Right kidney (tissue), 9 donors: ENCODE results near the gene TMPRSS2.

Experiments
- DNase-seq: peaks from one replicate; pipeline ENCODE4 v3.0.0-alpha.2; 2016
- long read RNA-seq, 8 donors: transcript quantifications; one replicate each; lab custom pipeline, GENCODE V29; 2026

TMPRSS2 gene
- long read RNA-seq, donor 1, transcript TMPRSS2-201 (14 exons, 3,205 nt), result major isoform, 5 of 10 reads
- long read RNA-seq, donor 1, partial matches to known transcripts, result 0 of 10 reads
- long read RNA-seq, donor 1, other reads (novel, unspliced or antisense), result 0 of 10 reads
- long read RNA-seq, donor 2, result 0 reads
- long read RNA-seq, donor 3, partial matches to known transcripts, result 0 of 3 reads
- long read RNA-seq, donor 3, other reads (novel, unspliced or antisense), result 0 of 3 reads
- long read RNA-seq, donor 4, transcript TMPRSS2-201 (14 exons, 3,205 nt), result major isoform, 7 of 9 reads
- long read RNA-seq, donor 4, partial matches to known transcripts, result 0 of 9 reads
- long read RNA-seq, donor 4, other reads (novel, unspliced or antisense), result 0 of 9 reads
- long read RNA-seq, donor 5, partial matches to known transcripts, result 0 of 6 reads
- long read RNA-seq, donor 5, other reads (novel, unspliced or antisense), result 0 of 6 reads
- long read RNA-seq, donor 6, transcript TMPRSS2-201 (14 exons, 3,205 nt), result major isoform, 5 of 8 reads
- long read RNA-seq, donor 6, partial matches to known transcripts, result 0 of 8 reads
- long read RNA-seq, donor 6, other reads (novel, unspliced or antisense), result 0 of 8 reads
- long read RNA-seq, donor 7, partial matches to known transcripts, result 0 of 5 reads
- long read RNA-seq, donor 7, other reads (novel, unspliced or antisense), result 0 of 5 reads
- long read RNA-seq, donor 8, transcript TMPRSS2-209 (2 exons, 633 nt), result major isoform, 5 of 24 reads
- long read RNA-seq, donor 8, partial matches to known transcripts, result 14 of 24 reads
- long read RNA-seq, donor 8, other reads (novel, unspliced or antisense), result 0 of 24 reads

DNA sequence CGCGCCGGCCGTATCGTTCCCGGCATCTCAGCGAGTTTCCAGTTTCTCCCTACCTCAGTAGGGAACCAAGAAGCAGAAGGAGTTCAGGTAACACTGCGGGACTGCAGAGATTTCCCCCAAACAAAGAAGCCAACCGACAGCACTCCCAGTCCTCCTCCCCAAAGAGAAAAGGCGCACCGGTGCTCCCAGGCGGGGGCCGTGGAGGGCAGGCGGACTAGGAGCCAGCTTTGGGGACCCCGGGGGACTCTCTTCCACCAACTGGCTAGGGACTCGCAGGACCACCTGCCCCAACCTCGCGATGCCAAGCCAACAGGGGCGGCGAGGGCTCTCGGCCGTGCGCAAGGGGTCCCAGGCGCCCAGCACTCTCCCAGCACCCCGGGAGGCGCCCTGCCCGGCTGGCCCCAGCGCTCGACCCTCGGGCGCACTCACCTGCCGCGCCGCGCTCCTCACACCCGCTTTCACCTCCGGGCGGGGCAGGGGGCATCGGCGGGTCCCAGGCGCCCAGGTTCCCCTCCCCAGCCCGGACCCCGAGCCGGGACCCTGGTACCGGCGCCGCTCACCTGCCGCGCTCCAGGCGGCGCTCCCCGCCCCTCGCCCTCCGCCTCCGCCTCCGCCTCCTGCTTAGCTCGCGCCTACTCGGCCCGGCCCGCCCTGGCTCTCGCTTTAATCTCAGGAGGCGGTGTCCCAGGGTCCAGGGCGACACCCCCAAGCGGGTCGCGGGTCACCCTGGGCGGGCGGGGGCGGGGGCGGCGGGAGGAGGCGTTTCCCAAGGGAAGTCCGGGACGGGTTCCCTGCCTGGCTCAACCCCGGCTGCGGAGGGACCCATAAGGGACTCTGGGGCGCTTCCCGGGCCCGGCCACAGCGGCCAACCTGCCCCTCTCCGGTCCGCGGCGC lies at the start of gene TMPRSS2:
TSS of gene TMPRSS2 (minus strand) at position 638 of the 894 bp plus-strand sequence. CDS start 10,025 bp downstream, outside the sequence.
- peak; percentile 77 for DNase-seq

DNA sequence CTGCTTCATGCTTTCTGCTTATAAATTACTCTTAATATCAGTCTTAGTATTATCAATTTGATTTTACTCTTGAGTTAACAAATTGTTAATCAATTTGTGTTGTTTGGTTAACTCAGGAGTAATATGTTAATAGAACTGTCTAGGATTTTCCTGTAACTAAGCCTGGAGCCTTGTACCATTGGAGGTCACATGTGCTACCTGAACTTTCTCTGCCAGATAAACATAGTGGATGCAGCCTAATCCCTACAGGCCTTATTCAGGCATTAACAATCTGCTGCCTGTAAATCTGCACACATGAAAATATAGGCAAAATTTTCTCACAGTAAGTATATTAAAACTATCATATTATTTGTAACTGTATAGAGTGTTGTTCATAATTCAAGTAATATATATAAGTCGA lies 47.1 kb upstream of the TMPRSS2 start:
- no peak for DNase-seq

DNA sequence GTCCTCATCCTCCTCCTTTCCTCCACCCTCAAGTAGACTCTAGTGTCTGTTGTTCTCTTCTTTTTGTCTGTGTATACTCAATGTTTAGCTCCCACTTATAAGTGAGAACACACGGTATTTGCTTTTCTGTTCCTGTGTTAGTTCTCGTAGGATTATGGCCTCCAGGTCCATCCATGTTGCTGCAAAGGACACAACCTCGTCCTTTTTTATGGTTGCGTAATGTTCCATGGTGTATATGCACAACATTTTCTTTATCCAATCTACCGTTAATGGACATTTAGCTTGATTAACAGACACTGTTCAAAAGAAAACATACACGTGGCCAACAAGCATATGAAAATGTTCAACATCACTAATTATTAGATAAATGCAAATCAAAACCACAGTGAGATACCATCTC lies 44.3 kb upstream of the TMPRSS2 start:
- DNase-seq, result no peak

DNA sequence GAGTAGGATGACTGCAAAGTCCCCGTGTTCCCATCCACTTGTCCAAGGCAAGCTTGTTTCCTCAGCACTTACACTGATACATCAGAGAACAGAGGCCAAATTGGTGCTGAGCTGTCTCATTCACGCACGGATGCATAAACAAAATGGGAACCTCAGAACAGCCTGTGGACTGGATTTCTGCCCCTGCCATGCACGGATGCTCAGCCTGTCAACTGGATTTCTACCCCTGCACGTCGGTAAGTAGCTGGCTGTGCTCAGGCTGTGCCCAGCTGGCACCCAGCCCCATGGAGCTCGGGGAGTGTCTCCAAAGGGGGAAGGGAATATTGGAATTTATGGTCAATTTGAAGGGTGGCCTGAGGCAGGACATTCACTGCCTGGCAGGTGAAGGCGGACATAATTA lies 40.8 kb upstream of the TMPRSS2 start:
- no peak for DNase-seq

DNA sequence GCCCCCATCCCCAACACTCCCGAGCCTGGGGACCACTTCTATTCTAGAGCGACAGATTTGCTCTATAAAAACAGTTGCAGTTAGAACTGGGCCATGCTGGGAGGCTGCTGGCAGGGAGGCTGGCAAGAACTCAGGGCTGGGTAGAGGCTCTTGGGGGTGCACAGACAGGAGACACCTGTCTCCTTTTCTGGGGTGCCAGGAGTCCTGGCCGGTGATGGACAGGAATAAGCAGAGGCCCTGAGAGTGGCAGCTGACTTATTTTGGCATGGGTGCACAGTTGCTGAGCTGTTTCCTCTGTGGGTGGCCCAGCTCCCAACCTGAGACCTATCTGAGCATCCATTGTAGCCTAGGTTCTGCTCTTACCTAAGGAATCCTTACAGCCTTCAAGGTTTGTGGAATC lies 39.2 kb upstream of the TMPRSS2 start:
- no peak for DNase-seq

DNA sequence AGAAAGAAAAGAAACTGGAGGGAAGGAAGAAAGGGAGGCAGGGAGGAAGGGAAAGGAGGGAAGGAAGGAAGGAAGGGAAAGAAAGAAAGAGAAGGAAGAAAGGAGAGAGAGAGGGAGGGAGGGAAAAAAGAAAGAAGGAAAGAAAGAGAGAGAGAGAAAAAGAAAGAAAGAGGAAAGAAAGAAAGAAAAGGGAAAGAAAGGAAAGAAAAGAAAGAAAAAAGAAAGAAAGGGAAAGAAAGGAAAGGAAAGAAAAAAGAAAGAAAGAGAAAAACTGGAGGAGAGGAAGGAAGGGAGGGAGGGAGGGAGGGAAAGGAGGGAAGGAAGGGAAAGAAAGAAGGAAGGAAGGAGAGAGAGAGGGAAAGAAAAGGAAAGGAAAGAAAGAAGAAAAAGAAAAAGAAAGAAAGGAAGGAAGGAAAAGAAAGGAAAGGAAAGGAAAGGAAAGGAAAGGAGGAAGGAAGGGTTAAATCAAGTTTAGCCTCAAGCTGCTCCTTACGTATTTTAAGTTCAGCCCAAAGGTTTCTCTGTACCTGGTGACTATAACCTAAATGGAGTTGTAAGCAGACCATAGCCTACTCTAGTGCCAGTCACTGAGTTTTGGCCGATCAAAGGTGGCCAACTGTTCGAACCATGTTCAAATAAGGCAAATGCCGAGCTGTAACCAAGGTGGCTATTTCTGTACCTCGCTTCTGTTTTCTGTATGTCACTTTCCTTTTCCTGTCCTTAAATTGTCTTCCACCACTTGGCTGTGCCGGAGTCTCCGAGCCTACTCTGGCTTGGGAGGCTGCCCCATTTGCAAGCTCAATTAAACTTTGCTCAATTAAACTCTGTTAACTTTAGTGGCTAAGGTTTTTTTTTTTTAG lies 37.8 kb upstream of the TMPRSS2 start:
- DNase-seq, result no peak

DNA sequence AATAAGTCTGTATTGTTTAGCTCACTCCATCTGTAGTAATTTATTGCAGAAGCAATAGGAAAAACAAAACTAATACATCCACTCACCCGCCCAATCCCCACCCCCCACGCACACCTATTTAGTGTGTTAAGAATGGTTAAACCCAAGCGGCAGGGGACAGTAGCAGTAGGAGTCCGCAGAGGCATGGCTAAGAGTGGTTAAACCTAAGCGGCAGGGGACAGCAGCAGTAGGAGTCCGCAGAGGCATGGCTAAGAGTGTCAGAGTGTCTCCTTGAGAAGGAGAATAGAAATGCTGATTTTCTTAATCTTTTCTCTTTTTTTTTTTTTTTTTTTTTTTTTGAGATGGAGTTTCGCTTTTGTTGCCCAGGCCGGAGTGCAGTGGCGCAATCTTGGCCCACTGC lies 34.8 kb upstream of the TMPRSS2 start:
- DNase-seq, result no peak

DNA sequence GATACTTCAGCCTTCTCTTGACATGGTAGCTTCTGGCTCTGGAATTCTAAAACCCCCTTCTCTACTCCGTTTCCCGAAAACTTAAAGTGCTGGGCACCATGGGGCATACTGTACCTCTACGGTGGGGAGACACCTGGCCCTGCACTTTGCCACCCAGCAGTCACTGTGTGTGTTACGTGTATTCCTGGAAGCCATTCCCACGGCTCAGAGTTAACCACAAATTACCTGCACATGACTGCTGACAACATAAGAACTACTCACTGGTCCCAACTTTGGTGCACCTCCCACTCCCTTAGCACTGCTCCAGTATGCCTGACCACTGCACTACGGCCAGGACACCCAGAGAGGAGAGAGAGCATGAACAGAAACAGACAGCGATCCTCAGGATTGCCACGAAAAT lies 29.4 kb upstream of the TMPRSS2 start:
- DNase-seq, result no peak

DNA sequence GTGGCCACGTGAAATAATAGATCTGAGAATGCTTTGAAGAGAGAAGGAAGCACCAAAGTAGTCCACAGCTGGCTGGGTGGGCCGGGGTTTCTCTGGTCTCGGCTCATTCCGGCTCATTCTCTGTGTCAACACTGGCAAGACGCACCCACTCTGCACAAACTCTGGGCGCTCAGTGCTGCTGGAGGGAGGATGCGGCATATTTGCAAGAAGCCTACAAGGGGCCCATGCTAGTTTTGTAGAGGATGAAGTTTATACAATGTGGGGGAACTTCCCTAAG lies 28.8 kb upstream of the TMPRSS2 start:
- DNase-seq, result no peak

DNA sequence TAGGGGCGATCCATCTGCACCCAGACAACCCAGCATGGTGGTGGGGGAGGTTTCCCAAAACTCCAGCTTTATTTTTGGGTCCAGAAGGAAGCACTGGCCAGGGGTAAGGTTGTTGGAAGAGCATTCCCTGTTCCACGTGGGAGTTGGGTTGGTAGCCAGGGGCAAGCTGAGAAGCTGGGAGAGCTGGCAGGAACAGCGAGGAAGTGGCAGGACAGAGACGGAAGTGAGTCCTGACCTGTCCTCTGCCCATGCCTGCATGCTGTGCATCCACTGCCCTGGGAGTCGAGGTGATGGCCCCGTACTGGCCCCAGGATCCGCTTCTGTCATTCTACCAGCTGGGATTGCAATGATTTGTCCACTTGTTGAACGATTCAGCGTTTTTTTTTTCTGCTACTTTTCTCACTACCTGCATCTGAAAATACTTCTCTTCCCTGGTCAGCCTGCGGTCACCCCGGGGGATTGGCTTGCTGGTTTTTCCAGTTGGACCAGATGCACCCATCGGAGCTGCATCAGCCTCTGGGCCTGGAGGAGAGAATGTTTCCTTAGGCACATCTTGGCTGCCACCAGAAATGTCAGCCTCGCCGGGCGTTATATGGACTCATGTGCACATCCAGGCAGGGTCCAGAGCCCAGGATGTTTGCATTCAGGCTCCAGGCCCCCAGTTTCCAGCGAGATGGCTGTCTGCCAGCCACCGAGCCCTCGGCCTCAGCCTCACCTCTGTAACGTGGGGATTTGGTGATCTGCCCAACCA lies 28.3 kb upstream of the TMPRSS2 start:
- DNase-seq, result no peak

DNA sequence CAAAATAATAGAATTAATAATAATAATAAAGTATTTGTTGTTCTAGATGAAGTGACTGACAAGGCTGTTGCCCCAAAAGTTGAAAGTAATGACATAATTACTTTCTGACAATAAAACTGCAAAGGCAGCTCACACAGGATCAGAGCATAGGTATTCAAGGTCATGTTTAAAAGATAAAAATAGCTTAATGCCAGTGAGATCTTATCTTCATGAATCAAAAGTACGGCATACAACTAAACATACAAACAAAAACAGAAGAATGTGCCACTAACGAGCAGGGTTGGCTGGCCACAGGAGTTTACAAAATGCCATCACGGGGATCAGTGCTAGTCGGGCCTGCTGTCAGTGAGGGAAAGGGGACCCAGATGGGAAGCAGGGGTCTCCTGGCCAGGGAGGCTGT lies 22.4 kb upstream of the TMPRSS2 start:
- no peak for DNase-seq

DNA sequence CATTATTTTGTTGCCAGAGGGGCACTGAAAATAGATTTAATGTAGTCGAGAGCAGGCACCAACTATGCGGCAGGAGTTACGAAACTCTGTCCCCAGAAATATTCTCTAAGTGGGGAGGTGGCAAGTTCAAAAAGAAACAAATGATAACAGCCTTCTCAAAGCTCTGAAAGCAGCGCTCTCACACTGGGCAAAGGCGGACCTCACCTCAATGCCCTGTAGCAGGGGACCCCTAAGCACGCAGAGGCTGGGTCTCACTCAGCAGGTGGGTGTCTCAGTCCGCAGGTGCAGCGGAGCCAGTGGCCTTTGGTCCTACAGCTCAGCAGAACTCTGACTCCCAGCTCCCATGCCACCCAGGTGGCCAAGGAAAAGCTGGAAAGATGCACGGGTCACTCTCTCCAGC lies 21.8 kb upstream of the TMPRSS2 start:
- no peak for DNase-seq

DNA sequence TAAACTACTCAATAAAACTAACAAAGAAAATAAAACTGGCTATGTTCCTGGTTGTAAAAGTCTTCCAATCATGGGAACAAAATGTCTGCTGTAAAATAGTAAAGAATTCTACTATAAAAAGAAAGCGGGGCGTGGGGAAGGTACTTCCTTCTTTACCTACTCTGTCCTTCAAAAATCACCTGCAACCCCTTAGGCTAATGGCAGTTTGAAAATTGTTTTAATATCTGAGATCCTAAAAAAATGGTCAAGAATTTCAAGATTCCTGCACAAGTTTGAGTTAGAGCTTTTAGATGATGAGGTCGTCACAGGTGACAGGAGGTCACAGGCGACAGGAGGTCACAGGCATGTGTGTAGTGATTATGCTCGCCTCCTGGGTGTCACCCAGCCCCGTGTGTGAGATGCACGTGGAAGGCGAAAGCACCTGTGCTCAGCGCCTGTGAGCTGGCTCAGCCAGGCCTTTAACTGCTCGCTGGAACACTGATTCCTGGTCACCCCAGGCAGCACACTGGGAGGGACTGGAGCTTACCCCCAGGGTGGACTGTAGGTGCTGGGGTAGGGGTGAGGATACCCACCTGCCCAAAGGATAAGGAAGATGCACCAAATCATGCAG lies 18.6 kb upstream of the TMPRSS2 start:
- no peak for DNase-seq

DNA sequence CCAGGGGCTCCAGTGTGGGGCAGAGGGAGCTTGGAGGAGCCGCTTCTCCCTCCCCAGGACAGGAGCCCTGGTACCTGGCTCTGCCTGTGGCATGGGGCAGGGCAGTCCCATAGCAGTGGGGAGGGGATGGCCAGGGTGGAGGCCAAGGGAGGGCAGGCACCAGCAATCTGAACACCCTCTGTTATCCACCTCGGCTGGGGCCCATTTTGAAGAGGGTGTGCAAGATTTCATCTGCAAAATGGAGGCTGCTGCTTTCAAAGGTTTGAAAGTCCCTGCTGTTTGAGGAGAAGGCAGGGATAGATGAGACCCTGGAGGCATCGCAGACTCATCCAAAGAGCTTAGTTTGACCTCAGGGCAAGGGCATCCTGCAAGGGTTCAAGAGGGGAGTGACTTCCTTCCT lies 15.2 kb upstream of the TMPRSS2 start:
- DNase-seq, result no peak

DNA sequence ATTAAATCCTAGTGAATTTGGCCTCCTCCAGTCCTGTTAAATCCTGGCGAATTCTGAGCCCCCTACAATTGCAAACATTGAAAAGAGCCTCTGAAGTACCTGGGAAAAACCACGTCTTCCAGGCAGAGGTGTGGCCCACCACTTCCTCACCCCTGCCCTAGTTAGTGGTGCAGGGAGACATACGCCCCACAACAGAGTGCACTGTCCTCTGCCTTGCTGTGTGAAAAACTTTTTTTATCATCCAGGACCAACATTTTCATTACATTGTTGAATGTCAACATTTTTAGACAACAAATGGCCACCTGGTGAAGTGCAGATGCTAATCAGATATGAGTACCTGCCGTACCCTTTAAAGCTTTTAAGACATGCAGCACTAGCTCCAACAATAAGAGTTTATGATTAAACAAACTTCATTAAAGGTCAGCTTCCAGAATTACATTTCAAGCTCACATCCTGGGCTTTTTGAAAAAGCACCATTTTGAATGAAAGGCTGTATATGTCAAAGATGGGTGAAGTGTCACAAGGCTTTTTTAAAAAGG lies 13.6 kb upstream of the TMPRSS2 start:
- no peak for DNase-seq

DNA sequence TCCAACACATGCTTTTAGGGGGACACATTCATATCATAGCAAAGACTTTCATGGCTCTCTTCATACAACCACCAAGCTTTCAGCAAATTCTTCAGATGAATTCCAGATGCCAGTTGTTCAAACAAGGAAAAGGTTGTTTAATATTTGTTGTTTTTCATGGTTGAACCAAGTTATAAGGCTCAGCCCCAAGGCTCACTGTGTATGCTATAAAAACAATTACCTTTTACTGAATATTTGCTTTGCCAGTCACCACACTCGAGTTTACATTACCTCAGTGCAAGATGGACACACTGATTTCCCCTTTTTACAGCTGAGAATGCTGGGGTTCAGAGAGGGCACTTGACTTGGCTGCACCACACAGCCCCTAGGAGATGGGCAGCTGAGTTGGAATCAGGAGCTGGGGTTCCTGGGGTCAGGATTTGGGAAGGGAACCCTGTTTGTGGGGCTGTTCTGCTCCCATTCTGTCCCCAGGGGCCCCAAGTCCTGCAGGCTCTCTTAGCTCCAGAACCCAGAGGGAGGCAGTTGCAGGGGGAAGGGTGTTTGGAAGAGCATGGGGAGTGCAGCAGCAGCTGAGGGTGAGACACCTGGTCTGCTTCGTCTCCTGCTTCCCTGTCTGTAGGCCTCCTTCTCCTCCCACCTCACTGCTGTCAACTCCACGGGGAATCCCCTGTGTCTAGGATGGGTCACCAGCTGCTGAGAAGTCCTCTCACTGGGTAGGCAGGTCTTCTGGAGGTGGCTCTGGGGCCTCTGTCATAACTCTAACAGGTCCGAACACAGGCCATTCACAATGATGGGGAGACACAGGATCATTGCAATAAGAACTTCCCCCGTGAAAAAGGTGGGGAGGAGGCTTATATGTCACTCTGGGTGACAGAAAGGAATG lies 12.8 kb upstream of the TMPRSS2 start:
- no peak for DNase-seq

DNA sequence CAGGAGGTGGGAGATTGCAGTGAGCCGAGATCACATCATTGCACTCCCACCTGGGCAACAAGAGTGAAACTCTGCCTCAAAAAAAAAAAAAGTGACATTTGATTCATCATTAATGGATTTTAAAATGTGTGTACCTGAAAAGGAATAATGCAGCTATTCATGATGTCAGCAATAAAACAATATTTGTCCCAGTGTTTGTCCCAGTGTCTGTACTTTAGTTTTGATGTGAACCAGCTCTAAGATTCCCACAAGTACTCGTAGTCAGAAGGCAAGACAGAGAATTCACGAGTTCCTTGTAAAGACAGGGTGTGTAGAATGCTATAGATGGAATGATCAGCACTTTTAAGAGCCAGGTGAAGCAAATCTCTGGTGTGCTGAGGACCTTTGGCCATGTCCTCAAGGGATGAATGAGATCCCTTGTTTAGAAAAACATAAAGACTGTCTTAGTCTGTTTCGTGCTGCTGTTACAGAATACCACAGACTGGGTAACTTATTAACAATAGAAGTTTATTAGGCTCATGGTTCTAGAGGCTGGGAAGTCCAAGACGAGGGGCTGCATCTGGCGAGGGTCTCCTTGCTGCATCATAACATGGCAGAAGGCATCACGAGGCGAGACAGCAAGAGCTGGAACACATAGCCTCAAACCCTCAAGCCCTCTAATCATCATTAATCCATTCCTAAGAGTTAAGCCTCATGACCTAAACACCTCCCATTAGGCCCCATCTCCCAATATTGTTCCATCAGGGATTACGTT lies 12.0 kb upstream of the TMPRSS2 start:
- no peak for DNase-seq

DNA sequence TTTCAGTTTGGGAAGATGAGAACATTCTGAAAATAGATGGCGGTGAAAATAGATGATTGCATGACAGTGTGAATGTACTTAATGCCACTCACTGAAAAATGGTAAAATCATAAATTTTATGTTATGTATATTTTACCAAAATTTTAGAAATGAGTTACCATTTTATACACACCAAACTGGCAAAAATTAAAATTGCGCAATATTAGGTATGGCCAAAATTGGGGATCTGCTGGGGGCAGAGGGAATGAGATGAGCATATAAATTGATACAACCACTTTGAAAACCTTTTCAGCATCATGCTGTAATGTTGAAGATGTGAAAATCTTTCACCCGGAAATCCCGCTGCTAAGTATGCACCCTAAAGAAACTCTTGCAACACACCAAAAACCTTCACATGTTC lies 10.8 kb upstream of the TMPRSS2 start:
- DNase-seq, result no peak

DNA sequence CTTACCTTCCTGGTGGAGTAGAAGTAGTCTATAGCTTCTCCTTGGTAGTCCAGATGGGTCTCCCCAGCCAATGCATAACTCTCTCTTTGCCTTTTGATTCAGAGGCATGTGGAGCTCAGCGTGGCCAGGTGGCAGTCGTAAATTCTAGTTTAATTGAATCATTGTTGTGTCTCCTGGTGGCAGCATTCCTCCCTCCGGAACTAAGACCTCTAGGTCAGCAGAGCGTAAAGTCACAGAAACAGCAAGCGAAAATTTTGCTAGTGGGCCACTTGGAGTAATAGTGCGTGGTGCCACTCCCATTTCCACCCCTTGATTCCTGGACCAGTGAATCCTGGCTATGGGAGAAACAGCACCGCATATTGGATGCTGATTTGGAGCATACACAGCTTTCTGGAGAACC lies 3.9 kb upstream of the TMPRSS2 start:
- peak; percentile 38 for DNase-seq
